HTR-8/SVneo (cell line): ENCODE results near the gene TFEC.

Experiments used
- DNase-seq: peaks from one replicate; pipeline ENCODE4 v3.0.0; 2011; ENCODE audit warnings: low spot score, mixed read lengths; ENCODE audit not compliant: insufficient read length
- FAIRE-seq: peaks from 2 replicates; lab custom pipeline; 2011; peaks lifted over from hg19 to GRCh38; lab: Jason Lieb, UNC

The TFEC gene

GRCh38 chr7:115995701-115996100 is 34.9 kb downstream of the TFEC start:
- FAIRE-seq (no peak), DNase-seq (no peak)

GRCh38 chr7:115988401-115988800 is 42.2 kb downstream of the TFEC start:
- FAIRE-seq (no peak), DNase-seq (no peak)

- DNase-seq = no peak
- no peak for FAIRE-seq
Observed at GRCh38 chr7:115987486-115987885, 43.1 kb downstream of the TFEC start.

- DNase-seq (no peak), FAIRE-seq (no peak)
Observed at GRCh38 chr7:115984105-115984504, 46.5 kb downstream of the TFEC start.

GRCh38 chr7:115980159-115980558 is 50.4 kb downstream of the TFEC start:
- FAIRE-seq (no peak), DNase-seq (no peak)

GRCh38 chr7:115976651-115977050 is 53.9 kb downstream of the TFEC start:
- DNase-seq = no peak
- no peak for FAIRE-seq

- no peak for DNase-seq
- FAIRE-seq = no peak
Observed at GRCh38 chr7:115975766-115976165, 54.8 kb downstream of the TFEC start.

GRCh38 chr7:115973406-115973805 is 57.2 kb downstream of the TFEC start:
- no peak for FAIRE-seq
- no peak for DNase-seq

- no peak for DNase-seq
- FAIRE-seq = no peak
Observed at GRCh38 chr7:115971506-115971905, 59.1 kb downstream of the TFEC start.

- no peak for FAIRE-seq
Observed at GRCh38 chr7:115968596-115968995, 62.0 kb downstream of the TFEC start.

GRCh38 chr7:115968171-115968570 is 62.4 kb downstream of the TFEC start:
- FAIRE-seq (no peak), DNase-seq (no peak)

More at GRCh38 chr7:115968596-115968995, 62.0 kb downstream of the TFEC start:
- DNase-seq = no peak

GRCh38 chr7:115965796-115966475 is 64.6 kb downstream of the TFEC start:
- no peak for DNase-seq
- FAIRE-seq = no peak

GRCh38 chr7:115965236-115965635 is 65.3 kb downstream of the TFEC start:
- FAIRE-seq (no peak), DNase-seq (no peak)

GRCh38 chr7:115964799-115965198 is 65.8 kb downstream of the TFEC start:
- FAIRE-seq = no peak

GRCh38 chr7:115962340-115962739 is 68.2 kb downstream of the TFEC start:
- FAIRE-seq = no peak

More at GRCh38 chr7:115964799-115965198, 65.8 kb downstream of the TFEC start:
- DNase-seq = no peak

GRCh38 chr7:115953592-115954255 is 76.8 kb downstream of the TFEC start:
- DNase-seq (no peak), FAIRE-seq (no peak)

More at GRCh38 chr7:115962340-115962739, 68.2 kb downstream of the TFEC start:
- no peak for DNase-seq

- DNase-seq = no peak
- FAIRE-seq = no peak
Observed at GRCh38 chr7:115952832-115953231, 77.7 kb downstream of the TFEC start.

GRCh38 chr7:115951547-115951946 is 79.0 kb downstream of the TFEC start:
- FAIRE-seq (no peak), DNase-seq (no peak)

- FAIRE-seq = no peak
- no peak for DNase-seq
Observed at GRCh38 chr7:115941703-115942268, 88.8 kb downstream of the TFEC start.

GRCh38 chr7:115940460-115941060 is 90.0 kb downstream of the TFEC start:
- FAIRE-seq = no peak
- no peak for DNase-seq

- FAIRE-seq = no peak
- no peak for DNase-seq
Observed at GRCh38 chr7:115937960-115938359, 92.6 kb downstream of the TFEC start.
